ENCODE data around the gene AGRN. TPM values are rescaled to one million over a fixed set of nuclear protein-coding genes. Genes with fewer than 3 reads are reported as not detected.

Gene AGRN
- total and polyA plus RNA-seq, 4 donors: 1.8 to 22.4 (median 16.9) TPM

- Histone ChIP-seq H3K9me3 (ENCODE audit: control insufficient read depth in 4 of 4, low read length in 3 of 4) (no peaks in the 10 kb centered on the region), H3K27me3 (ENCODE audit: control insufficient read depth in 4 of 4, insufficient read depth in 4 of 4, low read length in 3 of 4) (peaks cover 0 to 5% (median 0%) of the 10 kb centered on the region in 4 donors), H3K27ac (ENCODE audit: low read depth in 1 of 2, low read length in 2 of 2) (no peak overlapping the region), H3K9ac (ENCODE audit: low read depth in 1 of 2, low read length in 2 of 2) (no peak overlapping the region), H3K4me1 (ENCODE audit: control insufficient read depth in 4 of 4, insufficient read depth in 4 of 4, low read length in 3 of 4) (peaks cover 0 to 10% (median 6%) of the 10 kb centered on the region in 4 donors), H3K36me3 (ENCODE audit: control insufficient read depth in 4 of 4, insufficient read depth in 3 of 4, low read depth in 1 of 4, low read length in 3 of 4) (no peaks in the 10 kb centered on the region), H3K4me3 (ENCODE audit: low read depth in 1 of 3, low read length in 3 of 3) (peak overlapping the region in 1 of 3 donors; percentile 44)
- WGBS: 4% methylated on average over 55 of the region's 55 CpGs
- no peak for DNase-seq (ENCODE audit: low spot score)
- TF ChIP-seq NR2F2 (IDR thresholded peaks at IDR 0.05): no peak
- TF ChIP-seq JUND (IDR thresholded peaks at IDR 0.05): no peak
- no peak for TF ChIP-seq FOXA2 (IDR thresholded peaks at IDR 0.05)
- no peak for TF ChIP-seq YY1 (IDR thresholded peaks at IDR 0.05)
Measured at GRCh38 chr1:1068517-1069055, 48.7 kb downstream of the AGRN start.

GRCh38 chr1:1069056-1069710 is 49.3 kb downstream of the AGRN start:
- Histone ChIP-seq H3K9me3 (ENCODE audit: control insufficient read depth in 4 of 4, low read length in 3 of 4) (no peaks in the 10 kb centered on the region), H3K27ac (ENCODE audit: low read depth in 1 of 2, low read length in 2 of 2) (no peak overlapping the region), H3K9ac (ENCODE audit: low read depth in 1 of 2, low read length in 2 of 2) (no peak overlapping the region), H3K27me3 (ENCODE audit: control insufficient read depth in 4 of 4, insufficient read depth in 4 of 4, low read length in 3 of 4) (peaks cover 0 to 5% (median 0%) of the 10 kb centered on the region in 4 donors), H3K4me1 (ENCODE audit: control insufficient read depth in 4 of 4, insufficient read depth in 4 of 4, low read length in 3 of 4) (peaks cover 0 to 9% (median 6%) of the 10 kb centered on the region in 4 donors), H3K4me3 (ENCODE audit: low read depth in 1 of 3, low read length in 3 of 3) (peak overlapping the region in 2 of 3 donors; percentile 44), H3K36me3 (ENCODE audit: control insufficient read depth in 4 of 4, insufficient read depth in 3 of 4, low read depth in 1 of 4, low read length in 3 of 4) (no peaks in the 10 kb centered on the region)
- TF ChIP-seq GABPA (IDR thresholded peaks at IDR 0.05 in 1 of 2, conservative IDR thresholded peaks at IDR 0.05 in 1 of 2): no peak
- TF ChIP-seq TAF1 (conservative IDR thresholded peaks at IDR 0.05): no peak
- TF ChIP-seq MAX (IDR thresholded peaks at IDR 0.05): no peak
- no peak for TF ChIP-seq SP1 (IDR thresholded peaks at IDR 0.05)
- TF ChIP-seq YY1 (IDR thresholded peaks at IDR 0.05): no peak
- no peak for TF ChIP-seq RXRA (IDR thresholded peaks at IDR 0.05)
- no peak for TF ChIP-seq CTCF (IDR thresholded peaks at IDR 0.05; ENCODE audit: low read depth, low read length, missing input control)
- TF ChIP-seq RAD21 (IDR thresholded peaks at IDR 0.05): no peak
- no peak for TF ChIP-seq EGR1 (IDR thresholded peaks at IDR 0.05; ENCODE audit: low read depth in 2 of 2)
- TF ChIP-seq NR2F2 (IDR thresholded peaks at IDR 0.05): no peak
- TF ChIP-seq REST (IDR thresholded peaks at IDR 0.05): no peak
- TF ChIP-seq JUND (IDR thresholded peaks at IDR 0.05): no peak
- no peak for TF ChIP-seq HNF4A (conservative IDR thresholded peaks at IDR 0.05)
- no peak for TF ChIP-seq ATF3 (IDR thresholded peaks at IDR 0.05)
- no peak for TF ChIP-seq HNF4G (IDR thresholded peaks at IDR 0.05)
- WGBS: 7% methylated on average over 75 of the region's 75 CpGs
- peak; percentile 91 for DNase-seq (ENCODE audit: low spot score)
